T-helper 1 cell treated with Interleukin-12 subunit alpha and Interleukin-12 subunit beta and Interleukin-4 antibody, amounts not matched to agents 30 ng/mL and 1 ng/mL, for 36 hours (primary cell): ENCODE measurements around the gene CCS. TPM values are rescaled to one million over a fixed set of nuclear protein-coding genes. Genes with fewer than 3 reads are reported as not detected.
"Not testable (repeated sequence)": the region's sequence is repeated elsewhere in the genome, so short reads cannot be mapped to it uniquely, and the experiment has no call there.

Source experiments
- intact Hi-C: fragments of 100-400 bp; cut with micrococcal nuclease; formaldehyde crosslinking; loops from one replicate; pipeline ENCODE4 v1.15.1; 2024
- total RNA-seq: library from RNA; stranded (reverse); gene quantifications from 2 replicates; pipeline ENCODE4 v1.2.3, GENCODE V29; 2022

CCS gene
- 36.8 and 42.7 TPM in 2 replicates for total RNA-seq

- intact Hi-C loops: loop anchor here (1.0 to 5.0 kb wide), 7 partner anchors 24 to 366 kb away; partner anchors contain the start of genes ACTN3, PC, RBM14 and RBM4
Observed at GRCh38 chr11:66592457-66593302, at the start of gene CCS, which contains the start of gene CCDC87. Gene CCS, plus strand, starts transcription at chr11:66593185. Its CDS starts 77 bp downstream, at chr11:66593262. Gene CCDC87, minus strand, starts transcription at chr11:66593063. Its CDS starts 48 bp downstream, at chr11:66593015.

GRCh38 chr11:66543263-66544107 is 49.5 kb upstream of the CCS start:
- intact Hi-C loops: no loop called here

GRCh38 chr11:66544952-66545351 is 48.0 kb upstream of the CCS start:
- intact Hi-C loops: not testable (repeated sequence)

- intact Hi-C loops: loop anchor here (1.0 to 2.0 kb wide), 12 partner anchors 13 to 257 kb away; partner anchors contain the start of genes BBS1, CCDC87, CCS and DPP3
Observed at GRCh38 chr11:66545701-66546367, 47.2 kb upstream of the CCS start, which contains the start of gene ZDHHC24. Gene ZDHHC24, minus strand, starts transcription at chr11:66546048. Its CDS starts 45 bp downstream, at chr11:66546003.

GRCh38 chr11:66546368-66546965 is 46.5 kb upstream of the CCS start, which contains the start of gene ACTN3:
Gene ACTN3, plus strand, starts transcription at chr11:66546903. Its CDS starts 35 bp downstream, at chr11:66546938.
- intact Hi-C loops: loop anchor here (1.0 to 2.0 kb wide), 12 partner anchors 13 to 257 kb away; partner anchors contain the start of genes BBS1, CCDC87, CCS and DPP3

GRCh38 chr11:66546966-66547661 is 45.9 kb upstream of the CCS start:
- intact Hi-C loops: loop anchor here (1.0 to 2.0 kb wide), 12 partner anchors 12 to 258 kb away; partner anchors contain the start of genes BBS1, CCDC87, CCS and DPP3

- intact Hi-C loops: loop anchor here (2.0 kb wide), 1 partner anchor 69 kb away; the partner anchor contains the start of gene RBM14
Observed at GRCh38 chr11:66547662-66548009, 45.3 kb upstream of the CCS start.

- intact Hi-C loops: no loop called here
Observed at GRCh38 chr11:66548041-66548440, 44.9 kb upstream of the CCS start.

GRCh38 chr11:66548774-66549630 is 44.0 kb upstream of the CCS start:
- intact Hi-C loops: no loop called here

- intact Hi-C loops: no loop called here
Observed at GRCh38 chr11:66549696-66550095, 43.3 kb upstream of the CCS start.

GRCh38 chr11:66550887-66551286 is 42.1 kb upstream of the CCS start:
- intact Hi-C loops: no loop called here

- intact Hi-C loops: no loop called here
Observed at GRCh38 chr11:66554602-66555001, 38.4 kb upstream of the CCS start.

- intact Hi-C loops: no loop called here
Observed at GRCh38 chr11:66555416-66555815, 37.6 kb upstream of the CCS start.

GRCh38 chr11:66556086-66556485 is 36.9 kb upstream of the CCS start:
- intact Hi-C loops: no loop called here

- intact Hi-C loops: no loop called here
Observed at GRCh38 chr11:66557733-66558326, 35.2 kb upstream of the CCS start.

- intact Hi-C loops: loop anchor here (1.0 kb wide), 2 partner anchors 13 to 34 kb away; partner anchors contain the start of genes ACTN3, CCDC87, CCS and ZDHHC24
Observed at GRCh38 chr11:66559142-66559865, 33.7 kb upstream of the CCS start.

GRCh38 chr11:66559866-66560676 is 32.9 kb upstream of the CCS start:
- intact Hi-C loops: loop anchor here (1.0 kb wide), 2 partner anchors 14 to 33 kb away; partner anchors contain the start of genes ACTN3, CCDC87, CCS and ZDHHC24
